Stimulated activated naive CD4-positive, alpha-beta T cell (primary cell): Measurements from ENCODE around the gene TCL1A.
"Not testable (repeated sequence)": the region's sequence is repeated elsewhere in the genome, so short reads cannot be mapped to it uniquely, and the experiment has no call there.

Experiments used
- DNase-seq, 6 experiments: peaks; one replicate each; lab custom pipeline; 2025; lab: John Stamatoyannopoulos, UW

TCL1A gene

GRCh38 chr14:95677179-95677835, 36.6 kb downstream of the TCL1A start:
- DNase-seq, result no peak

- DNase-seq, result no peak
Measured at GRCh38 chr14:95675486-95675885, 38.4 kb downstream of the TCL1A start.

GRCh38 chr14:95674613-95675012, 39.3 kb downstream of the TCL1A start:
- no peak for DNase-seq

- DNase-seq, result no peak
Measured at GRCh38 chr14:95668235-95668772, 45.6 kb downstream of the TCL1A start.

GRCh38 chr14:95667249-95667693, 46.7 kb downstream of the TCL1A start:
- no peak for DNase-seq

- DNase-seq, result no peak
Measured at GRCh38 chr14:95666450-95666849, 47.5 kb downstream of the TCL1A start.

- DNase-seq, result not testable (repeated sequence)
Measured at GRCh38 chr14:95665530-95665929, 48.4 kb downstream of the TCL1A start.

- no peak for DNase-seq
Measured at GRCh38 chr14:95664546-95664945, 49.4 kb downstream of the TCL1A start.

GRCh38 chr14:95664066-95664465, 49.9 kb downstream of the TCL1A start:
- no peak for DNase-seq

- no peak for DNase-seq
Measured at GRCh38 chr14:95663226-95663797, 50.6 kb downstream of the TCL1A start.

- DNase-seq, result no peak
Measured at GRCh38 chr14:95662376-95663186, 51.3 kb downstream of the TCL1A start.

- DNase-seq, result no peak
Measured at GRCh38 chr14:95660651-95661515, 53.0 kb downstream of the TCL1A start.

- DNase-seq, result no peak
Measured at GRCh38 chr14:95659990-95660385, 53.9 kb downstream of the TCL1A start.
